Posterior vena cava (tissue), 2 donors: ENCODE results near the gene ASXL1. TPM values are rescaled to one million over a fixed set of nuclear protein-coding genes. Genes with fewer than 3 reads are reported as not detected.

Experiments used
- DNase-seq: peaks from one replicate; pipeline ENCODE4 v3.0.0-alpha.2; 2020; ENCODE audit warnings: low spot score
- intact Hi-C, 2 donors: fragments of 100-400 bp; cut with DNase I; formaldehyde crosslinking; loops; one replicate each; pipeline versions ENCODE4 v1.14.1 to v1.14.2; 2022 to 2023
- total RNA-seq, 2 donors: library from RNA; stranded (reverse); fragmentation: NEBNext Ultra II Directional; extraction: Animal tissue kit (Norgen Biotek cat#: 25700); gene quantifications; one replicate each; pipeline ENCODE4 v1.2.1, GENCODE V29; 2021
- donor health status: DM: yes; HTN: yes; CAD: no.
- donor health status: DM: yes; HTN: yes; CAD: no.

Gene ASXL1
- total RNA-seq, 2 donors from 2014 or later = 61.5 to 62.8 TPM

DNA sequence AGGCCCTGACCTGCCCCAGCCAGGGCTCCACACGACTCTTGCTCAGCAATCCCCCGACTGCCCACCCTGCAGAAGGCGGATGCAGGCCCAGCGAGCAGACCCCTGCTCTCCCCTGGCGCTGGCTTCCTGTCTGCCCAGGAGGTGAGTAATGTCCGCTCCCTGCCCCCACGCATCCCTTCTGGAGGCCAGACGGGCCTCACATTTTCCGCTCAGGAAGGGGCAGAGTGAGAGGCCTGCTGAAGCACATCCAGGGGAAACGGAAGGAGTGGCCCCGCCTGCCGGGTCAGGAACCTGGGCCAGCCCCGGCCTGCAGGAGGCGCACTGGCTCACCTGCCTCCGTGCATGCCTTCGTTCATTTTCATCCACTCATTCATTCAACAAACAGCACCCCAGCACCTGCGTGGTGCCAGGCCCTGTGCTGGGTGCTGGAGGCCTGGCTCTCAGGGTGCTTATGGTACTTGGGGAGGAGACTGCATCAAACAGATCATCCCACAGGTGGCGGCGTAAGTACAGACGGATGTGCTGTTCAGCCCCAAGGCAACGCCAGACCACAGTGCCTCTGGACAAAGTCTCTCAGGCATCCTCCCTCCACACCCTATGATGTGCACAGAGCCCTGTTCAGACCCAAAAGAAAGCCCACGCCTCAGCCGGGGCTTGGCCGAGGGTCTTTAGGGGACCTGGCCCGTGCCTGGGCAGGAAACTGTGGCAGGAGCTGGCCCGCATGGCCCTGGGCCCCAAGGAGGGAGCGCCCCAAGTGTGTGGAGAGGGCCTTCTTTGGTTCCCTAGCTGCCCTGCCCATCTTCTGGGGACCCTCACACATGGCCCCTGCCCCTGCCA lies 112.1 kb downstream of the ASXL1 start:
- DNase-seq = peak; percentile 88
- intact Hi-C loops = loop anchor here in 1 of 2 donors (10.0 kb wide), 1 partner anchor 185 kb away; no protein-coding TSS in a partner anchor

DNA sequence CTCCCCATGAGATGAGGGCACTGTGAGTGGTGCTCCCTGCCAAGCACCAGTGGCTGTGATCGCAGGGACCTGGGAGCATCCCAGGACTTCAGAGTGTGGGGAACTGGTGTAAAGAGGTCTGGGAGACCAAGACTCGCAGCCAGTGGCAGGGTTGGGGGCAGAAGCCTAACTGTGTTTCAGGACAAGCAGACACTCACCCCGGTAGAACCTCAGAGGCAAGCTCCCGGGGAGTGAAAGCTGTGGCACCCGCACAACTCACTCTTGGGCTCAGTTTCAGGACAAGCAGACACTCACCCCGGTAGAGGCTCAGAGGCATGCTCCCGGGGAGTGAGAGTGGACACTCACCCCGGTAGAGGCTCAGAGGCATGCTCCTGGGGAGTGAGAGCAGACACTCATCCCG lies 112.8 kb downstream of the ASXL1 start:
- DNase-seq = no peak
- intact Hi-C loops = loop anchor here in 1 of 2 donors (10.0 kb wide), 1 partner anchor 186 kb away; no protein-coding TSS in a partner anchor

DNA sequence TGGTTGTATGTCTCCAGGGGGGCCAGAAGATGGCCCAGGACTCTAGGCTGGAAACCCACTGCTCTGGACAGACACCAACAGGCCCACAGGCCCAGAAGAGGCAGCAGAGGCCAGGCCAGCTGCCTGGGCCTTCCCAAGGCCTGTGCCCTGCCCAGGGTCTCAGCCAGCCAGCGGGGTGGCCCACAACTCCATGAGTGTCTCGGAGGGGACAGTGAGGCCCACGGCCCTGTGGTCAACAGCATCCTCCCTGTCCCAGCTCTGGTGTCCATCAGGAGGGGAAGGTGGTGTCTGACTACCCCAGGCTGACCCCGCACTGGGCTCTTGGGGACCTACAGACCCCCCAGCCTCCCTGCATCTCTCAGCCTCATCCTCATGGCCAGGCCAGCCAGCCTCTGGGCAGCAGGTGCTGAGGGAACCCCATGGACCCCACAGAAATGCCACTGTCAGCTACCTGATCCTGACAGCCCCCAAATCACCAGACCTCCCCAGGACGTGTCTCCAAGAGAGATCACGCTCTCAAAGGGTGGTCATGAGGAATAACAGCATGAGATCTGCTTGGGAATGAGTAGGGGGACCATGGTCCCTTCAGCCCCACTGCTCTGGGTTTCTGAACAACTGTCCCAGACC lies 114.6 kb downstream of the ASXL1 start:
- intact Hi-C loops = loop anchor here in 1 of 2 donors (10.0 kb wide), 1 partner anchor 188 kb away; no protein-coding TSS in a partner anchor

DNA sequence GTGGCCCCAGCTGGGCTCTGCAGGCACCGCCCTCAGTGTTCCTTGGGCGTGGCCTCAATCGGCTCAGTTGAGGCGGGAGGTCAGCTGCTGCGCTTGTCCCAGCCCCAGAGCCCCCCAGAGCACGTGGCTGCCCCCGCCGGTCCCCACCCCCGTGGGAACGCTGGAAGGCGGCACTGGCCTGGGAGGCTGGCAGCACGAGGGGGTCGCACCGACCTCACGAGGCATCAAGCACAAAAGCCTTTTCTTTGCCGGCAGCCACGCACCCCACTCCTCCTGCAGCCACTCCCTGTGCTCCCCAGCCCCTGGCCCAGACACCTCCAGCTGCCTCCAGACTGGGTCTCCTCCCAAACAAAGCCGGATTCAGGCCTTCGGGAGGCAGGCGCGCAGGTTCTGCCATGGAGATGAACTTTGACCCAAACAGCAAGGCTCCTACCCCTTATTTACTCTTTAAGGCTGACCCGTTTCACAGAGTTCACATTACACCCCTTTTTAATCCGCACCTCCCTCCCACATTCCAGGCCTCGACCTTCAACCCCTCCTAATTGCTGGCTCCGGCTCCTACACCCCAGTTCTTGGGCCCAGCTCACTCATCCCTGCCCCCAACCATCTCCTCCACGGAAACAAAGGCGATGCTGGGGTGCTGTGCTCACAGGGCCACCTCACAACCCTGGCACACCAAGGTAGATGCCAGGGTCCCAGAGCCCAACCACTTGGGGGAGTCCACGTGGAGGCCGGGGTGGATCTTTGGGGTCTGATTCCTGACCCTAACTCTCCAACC lies 115.3 kb downstream of the ASXL1 start:
- intact Hi-C loops = loop anchor here in 1 of 2 donors (10.0 kb wide), 1 partner anchor 189 kb away; no protein-coding TSS in a partner anchor

More for the DNA sequence above, 114.6 kb downstream of the ASXL1 start:
- DNase-seq = no peak

DNA sequence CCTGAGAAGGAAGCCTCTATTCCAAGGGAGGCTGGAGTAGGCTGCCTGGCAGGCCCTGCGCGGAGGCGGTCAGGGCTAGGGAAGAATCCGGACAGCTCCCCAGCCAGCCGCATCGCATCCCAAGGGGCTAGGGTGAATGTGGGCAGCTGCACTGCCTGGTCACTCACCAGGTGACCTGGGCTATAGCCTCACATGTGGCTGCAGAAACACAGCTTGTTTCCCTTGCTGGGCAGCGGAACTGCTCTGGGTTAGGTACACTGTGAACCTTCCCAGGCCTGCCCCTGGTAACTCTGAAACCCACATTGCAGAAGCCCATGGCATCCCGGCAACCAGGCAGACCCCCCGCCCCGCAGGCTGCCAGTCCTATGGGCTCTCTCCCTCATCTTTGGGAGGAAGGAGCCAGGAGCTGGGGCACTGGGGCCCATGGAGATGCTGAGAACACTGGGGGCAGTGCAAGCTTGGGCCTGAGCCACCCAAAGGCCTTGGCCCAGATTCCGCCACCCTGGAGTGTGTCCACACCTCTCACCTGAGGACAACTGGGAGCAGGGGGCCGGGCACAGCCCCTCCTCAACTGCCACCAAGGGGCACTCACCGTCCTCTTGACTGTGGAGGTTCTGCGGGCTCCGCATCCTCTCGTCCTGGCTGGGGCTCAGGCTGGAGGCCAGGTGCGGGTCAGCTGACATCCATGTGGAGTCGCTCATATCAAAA lies 116.0 kb downstream of the ASXL1 start:
- intact Hi-C loops = loop anchor here in 1 of 2 donors (10.0 kb wide), 1 partner anchor 189 kb away; no protein-coding TSS in a partner anchor
- no peak for DNase-seq

More for the DNA sequence above, 115.3 kb downstream of the ASXL1 start:
- no peak for DNase-seq

DNA sequence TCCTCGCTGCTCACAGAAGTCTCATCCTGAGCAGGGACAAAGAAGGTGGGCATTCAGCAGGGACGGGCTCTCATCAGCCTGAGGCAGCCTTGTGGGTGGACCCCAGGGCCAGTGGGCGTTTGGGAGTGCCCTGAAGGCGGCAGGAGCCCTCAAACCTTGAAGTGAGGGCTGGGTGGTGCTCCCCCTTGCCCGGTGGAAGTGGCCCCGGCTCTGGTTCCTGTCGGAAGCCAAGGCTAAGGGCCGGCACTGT lies 116.5 kb downstream of the ASXL1 start:
- DNase-seq = no peak
- intact Hi-C loops = loop anchor here in 1 of 2 donors (10.0 kb wide), 1 partner anchor 190 kb away; no protein-coding TSS in a partner anchor

DNA sequence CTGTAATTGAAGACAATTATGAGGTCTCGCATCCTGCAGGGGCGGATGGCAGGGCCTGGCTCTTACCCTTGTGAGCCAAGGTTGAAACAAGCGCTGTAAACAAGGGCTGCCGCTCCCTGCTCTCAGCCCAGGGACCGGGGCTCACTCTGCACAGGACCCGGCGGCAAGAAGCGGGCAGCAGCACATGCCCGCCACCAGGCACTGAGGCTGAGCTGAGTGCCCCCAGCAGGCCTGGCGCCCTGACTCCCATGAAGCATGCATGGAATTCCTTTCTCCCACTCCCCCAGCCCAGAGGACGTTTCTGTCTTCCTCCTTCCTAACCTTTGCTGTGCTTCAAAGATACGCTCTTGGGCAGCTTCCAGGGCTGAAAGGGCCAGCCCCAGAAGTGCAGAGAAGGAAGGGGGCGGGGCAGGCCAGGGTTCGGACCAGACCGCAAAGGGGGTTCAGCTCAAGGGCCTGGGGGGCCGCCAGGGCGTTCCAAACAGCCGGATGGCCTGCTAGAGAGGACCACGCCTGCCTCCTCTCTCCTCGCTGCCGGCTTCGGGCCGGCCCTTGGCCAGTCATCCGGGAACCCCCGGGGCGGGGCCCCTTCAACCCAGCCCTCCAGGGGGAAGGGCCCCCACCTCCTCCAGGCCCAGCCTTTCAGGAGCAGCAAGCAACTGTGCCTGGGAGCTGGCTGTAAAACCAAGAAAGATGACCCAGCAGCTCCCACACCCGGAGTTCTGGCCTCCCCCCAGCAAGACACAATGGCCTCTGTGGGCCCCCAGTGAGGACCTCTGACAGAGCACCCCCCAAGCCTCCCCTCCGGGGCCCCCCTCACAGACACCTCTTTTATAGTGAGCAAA lies 117.1 kb downstream of the ASXL1 start:
- peak; percentile 97 for DNase-seq
- intact Hi-C loops = loop anchor here in 1 of 2 donors (1.0 to 10.0 kb wide), 2 partner anchors 36 to 190 kb away; no protein-coding TSS in a partner anchor

DNA sequence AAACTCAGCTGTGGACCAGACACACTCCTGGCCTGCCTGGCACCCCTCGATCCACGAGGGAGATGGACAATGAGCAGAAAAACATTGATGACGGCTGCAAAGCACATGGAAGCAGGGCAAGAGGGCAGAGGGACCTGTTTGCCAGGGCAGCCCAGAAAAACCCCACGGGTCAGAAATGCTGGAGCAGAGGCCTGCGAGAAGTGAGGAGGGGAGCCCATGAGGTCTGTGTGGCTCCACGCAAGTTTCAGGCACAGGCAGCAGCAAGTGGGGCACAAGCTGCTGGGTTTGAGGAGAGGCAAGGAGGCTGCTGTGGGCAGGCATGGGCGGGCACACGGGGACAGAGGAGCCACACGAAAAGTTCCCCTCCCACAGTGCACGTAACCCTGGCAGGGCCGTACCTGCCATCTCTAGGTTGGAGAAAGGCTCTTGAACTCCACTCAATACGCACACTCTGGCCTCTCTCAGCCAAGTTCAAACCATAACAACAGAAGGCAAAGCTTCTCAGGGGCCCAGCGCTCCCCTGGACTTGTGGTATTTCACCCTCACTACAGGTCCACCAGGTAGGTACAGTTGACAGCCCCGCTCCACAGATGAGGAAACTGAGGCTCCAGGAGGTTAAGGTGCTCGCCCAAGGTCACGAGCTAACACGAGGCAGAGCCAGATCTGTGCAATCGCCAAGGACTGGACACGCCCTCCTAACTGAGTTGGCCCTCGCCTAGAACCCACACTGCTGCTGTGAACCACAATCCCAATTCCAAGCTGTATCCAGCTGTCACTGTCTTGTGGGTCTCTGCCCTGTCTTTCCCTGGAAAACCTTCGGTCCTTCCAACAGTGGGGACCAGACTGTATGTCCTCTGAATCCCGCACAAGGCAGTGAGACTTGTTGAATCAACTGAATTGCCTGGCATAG lies 118.8 kb downstream of the ASXL1 start:
- intact Hi-C loops = loop anchor here in 1 of 2 donors (10.0 kb wide), 1 partner anchor 192 kb away; no protein-coding TSS in a partner anchor
- peak; percentile 58 for DNase-seq

DNA sequence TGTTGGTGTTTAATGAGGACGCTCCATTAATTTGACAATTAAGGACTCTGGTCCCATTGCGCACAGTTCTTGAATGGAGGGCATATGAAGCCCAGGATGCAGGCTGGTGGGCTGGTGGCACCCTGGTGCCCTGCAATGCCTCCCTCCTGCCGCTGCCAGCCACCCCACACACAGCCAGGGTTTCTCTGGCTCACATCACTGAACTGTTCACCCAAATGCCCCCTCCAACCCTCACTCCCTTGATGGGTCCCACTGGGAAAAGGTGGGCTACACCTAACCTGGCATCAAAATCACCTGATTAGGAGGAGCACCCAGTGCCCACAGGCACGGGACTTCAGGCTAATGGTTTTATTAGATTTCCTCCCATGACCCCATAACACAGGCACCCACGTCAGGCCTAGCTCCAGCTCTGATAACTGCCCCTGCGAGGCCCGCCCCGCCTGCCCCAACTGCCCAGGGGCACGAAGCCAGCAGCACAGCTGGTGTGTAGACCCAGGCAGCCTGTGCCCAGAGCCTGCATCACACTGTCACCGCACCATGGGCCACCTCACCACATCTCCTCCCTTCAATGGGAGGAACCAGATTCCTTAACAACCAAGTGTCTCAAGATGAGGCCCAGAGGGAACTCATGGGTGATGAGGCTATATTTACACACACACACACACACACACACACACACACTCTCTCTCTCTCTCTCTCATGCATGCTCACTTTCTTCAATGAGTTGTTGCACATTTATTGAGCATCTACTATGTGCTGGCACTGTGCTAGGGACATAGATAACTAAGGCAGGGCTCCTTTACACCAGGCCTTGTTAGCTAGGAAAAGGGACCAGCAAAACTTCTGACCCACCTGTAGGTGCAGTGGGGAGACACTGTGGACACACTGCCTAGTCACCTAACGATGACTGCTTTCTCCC lies 119.7 kb downstream of the ASXL1 start:
- DNase-seq = peak; percentile 74
- intact Hi-C loops = loop anchor here in 1 of 2 donors (10.0 kb wide), 1 partner anchor 193 kb away; no protein-coding TSS in a partner anchor

DNA sequence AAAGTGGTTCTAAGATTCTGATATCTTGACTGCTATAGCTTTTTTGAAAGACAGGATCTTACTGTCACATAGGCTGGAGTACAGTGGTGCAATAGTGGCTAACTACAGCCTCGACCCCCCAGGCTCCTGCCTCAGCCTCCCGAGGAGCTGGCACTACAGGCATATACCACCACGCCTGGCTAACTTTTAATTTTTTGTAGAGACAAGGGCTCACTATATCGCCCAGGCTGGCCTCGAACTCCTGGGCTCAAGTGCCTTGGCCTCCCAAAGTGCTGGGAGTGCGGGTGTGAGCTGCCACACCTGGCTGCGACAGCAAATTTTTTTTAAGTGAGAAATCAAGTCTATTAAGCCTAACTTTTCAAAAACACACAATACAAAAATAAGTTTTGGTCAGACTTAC lies 120.4 kb downstream of the ASXL1 start:
- peak; percentile 34 for DNase-seq
- intact Hi-C loops = loop anchor here in 1 of 2 donors (10.0 kb wide), 1 partner anchor 194 kb away; no protein-coding TSS in a partner anchor

DNA sequence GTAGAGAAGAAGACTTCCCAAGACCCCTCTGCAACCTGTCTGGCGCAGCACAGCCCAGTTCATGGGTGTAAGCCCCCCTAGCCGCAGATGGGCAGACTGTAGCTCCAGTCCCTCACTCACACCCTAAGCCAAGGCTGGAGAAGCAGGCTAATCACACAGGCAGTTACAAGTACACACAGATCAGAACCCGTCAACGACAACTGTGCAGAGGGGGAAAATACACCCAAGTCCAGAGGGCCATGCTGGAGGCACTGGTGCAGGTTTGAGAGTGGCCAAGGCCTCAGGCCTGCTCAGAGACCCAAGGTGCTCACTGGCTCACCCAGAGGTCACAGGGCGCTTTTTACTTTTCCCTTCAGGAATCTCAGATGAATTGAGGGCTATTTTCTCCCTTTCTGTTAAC lies 120.9 kb downstream of the ASXL1 start:
- intact Hi-C loops = loop anchor here in 1 of 2 donors (10.0 kb wide), 1 partner anchor 194 kb away; no protein-coding TSS in a partner anchor
- peak; percentile 45 for DNase-seq

DNA sequence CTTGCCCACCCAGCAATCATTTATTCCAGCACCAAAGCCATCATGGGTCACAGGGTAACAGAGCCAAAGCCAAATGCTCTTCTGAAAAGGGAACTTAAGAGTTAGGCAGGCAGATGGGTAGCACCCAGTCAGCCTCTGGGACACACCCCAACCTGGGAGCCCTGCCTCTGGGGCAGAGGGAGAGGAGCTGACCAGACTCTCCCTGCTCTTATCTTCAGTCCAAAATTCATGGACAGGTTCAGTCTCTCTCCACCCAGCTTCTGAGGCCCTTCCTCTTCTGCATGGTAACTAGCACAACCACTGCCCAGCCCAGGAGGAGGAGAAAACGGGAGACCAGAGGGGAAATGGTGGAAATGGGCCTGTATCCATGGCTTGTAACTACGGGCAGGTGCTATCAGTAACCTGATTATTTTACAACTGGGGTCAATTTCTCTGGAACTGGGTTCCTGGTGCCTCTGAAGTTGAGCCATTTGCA lies 121.6 kb downstream of the ASXL1 start:
- intact Hi-C loops = loop anchor here in 1 of 2 donors (10.0 kb wide), 1 partner anchor 195 kb away; no protein-coding TSS in a partner anchor
- DNase-seq = peak; percentile 18

DNA sequence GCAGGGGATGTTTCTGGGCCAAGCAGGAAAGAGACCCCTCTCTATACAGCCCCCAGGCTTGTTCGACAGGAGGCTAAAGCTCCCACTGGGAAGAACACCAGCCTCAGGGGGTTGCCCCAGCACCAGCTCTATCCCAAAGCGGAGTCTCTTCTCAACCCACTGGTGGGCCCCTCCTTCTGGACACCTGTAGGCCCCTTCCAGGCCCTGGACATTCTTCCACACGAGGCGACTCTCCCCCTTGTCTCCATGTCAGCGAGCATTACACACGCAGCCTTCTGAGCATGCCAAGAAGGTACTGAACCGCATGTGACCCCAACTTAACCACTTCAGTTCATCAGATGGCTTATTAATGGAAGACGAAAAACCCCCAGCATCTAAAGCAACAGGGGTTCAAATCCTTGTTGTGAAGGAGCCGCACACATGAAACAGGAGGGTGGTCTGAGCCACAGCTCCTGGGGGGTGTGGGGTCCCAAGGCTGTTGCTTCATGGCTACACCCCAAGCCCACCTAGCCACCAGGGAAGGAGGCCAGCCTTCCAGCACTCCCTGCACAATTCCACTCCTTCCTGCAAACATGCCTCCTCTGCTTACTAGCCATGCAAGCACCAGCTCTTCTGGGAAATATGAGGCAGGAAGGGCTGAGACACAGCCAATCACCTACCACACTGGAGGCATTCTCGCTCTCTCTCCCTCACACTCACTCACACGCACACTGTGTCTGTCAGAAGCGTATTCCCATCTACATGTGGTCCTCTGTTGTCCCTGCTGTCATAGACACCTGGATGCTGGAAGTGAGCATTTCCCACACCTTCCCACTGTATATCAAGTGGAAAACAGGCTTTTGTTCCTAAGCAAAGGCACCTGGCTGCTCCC lies 122.5 kb downstream of the ASXL1 start:
- intact Hi-C loops = no loop called here
- DNase-seq = peak; percentile 58

DNA sequence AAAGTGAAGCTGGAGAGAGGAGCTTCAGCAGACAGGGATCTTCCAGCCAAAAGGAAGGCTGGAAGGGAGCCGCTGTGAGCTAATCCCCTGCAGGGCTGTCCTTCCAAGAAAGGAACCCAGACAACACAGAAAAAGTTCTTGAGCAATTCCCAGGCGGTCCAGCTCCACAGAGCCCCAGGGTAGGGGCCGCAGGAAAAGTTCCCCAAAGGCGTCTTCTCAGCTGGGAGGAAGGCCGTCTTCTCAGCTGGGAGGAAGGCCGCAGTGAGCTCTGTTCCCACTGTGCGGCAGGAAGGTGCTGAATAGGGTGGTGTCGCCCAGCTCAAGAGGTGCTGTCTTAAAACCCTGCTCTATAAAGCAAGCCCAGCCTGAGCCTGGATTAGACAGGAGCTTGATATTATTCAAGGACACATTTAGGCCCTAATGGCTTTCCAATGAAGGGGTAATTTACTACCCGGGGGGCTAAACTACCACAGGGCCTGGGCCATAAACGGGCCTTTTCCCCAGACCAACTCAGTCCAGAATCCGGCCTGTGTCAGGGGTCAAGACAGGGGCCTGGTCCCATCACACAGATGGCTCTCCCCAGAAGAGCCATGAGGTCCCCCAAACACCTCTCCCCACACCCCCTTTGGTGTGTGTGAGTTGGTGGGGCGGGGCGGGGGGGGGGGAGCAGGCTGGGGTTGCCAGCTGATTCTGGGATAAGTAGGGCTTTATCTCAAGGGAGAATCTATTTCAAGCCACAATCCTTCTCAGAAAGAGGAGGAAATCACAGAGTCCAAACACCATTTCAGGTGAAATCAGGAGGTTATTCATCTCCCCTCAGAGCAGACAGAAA lies 123.4 kb downstream of the ASXL1 start:
- DNase-seq = peak; percentile 74
- intact Hi-C loops = no loop called here
